GM23248 (cell line): ENCODE data around the gene IL17REL.

ENCODE experiments used
- EZH2 ChIP-seq: fragments of 200-600 bp; sonication (generic); IDR thresholded peaks from 2 replicates; pipeline ENCODE4 v1.6.1; 2018; ENCODE audit warnings: antibody characterized with exemption, mild to moderate bottlenecking; ENCODE audit not compliant: insufficient read depth, poor library complexity, severe bottlenecking
- EZH2phosphoT487 ChIP-seq: fragments of 200-600 bp; sonication (generic); IDR thresholded peaks from 2 replicates; pipeline ENCODE4 v1.6.1; 2018; ENCODE audit warnings: antibody characterized with exemption, moderate library complexity, mild to moderate bottlenecking, low read depth; ENCODE audit not compliant: insufficient read depth

DNA sequence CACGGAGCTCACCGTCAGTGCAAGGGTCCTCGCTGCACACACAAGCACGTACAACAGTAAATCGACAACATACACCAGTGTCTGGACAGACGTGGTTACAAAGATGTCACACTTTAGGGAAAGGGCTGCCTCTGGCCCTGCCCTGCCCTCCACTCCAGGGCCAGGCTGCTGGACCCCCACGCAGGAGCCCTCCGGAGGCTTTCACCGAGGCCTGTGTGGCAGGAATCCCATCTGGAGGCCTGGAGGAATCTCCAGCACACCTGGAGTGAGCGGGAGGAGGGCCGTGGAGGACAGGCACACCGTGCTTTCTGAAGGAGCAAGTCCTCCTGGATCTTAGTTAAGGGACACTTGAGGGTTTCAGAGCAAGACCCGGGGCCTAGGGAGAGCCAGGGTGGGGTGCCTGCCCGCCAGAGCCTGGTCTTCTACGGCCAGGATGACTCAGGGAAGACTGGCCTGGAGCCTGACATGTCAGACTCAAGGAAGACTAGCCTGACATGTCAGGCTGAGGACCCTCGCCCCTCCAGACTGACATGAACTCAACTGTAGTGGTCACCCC, 54.1 kb downstream of the IL17REL start:
- no peak for TF ChIP-seq EZH2
- no peak for TF ChIP-seq EZH2phosphoT487
